Transverse colon (tissue), 4 donors: ENCODE results near the gene RNASE7. TPM values are rescaled to one million over a fixed set of nuclear protein-coding genes. Genes with fewer than 3 reads are reported as not detected.
"Not testable (repeated sequence)": the region's sequence is repeated elsewhere in the genome, so short reads cannot be mapped to it uniquely, and the experiment has no call there.

Experiments used
- DNase-seq: peaks from one replicate; pipeline ENCODE4 v3.0.0-alpha.2; 2019
- H3K27ac ChIP-seq, 4 donors: fragments of 200-600 bp; sonication (generic); 2 replicates each; pipeline ENCODE4 v1.5.1; 2016 to 2018; ENCODE audit warnings: inconsistent platforms in 4 of 4
- H3K27me3 ChIP-seq: fragments of 200-600 bp; sonication (generic); 2 replicates; pipeline ENCODE4 v1.5.1; 2017; ENCODE audit warnings: inconsistent platforms
- H3K36me3 ChIP-seq, 4 donors: fragments of 200-600 bp; sonication (generic); 2 replicates each; pipeline ENCODE4 v1.5.1; 2017 to 2019; ENCODE audit warnings: inconsistent platforms in 4 of 4
- H3K4me1 ChIP-seq, 4 donors: fragments of 200-600 bp; sonication (generic); 2 replicates each; pipeline ENCODE4 v1.5.1; 2017 to 2020; ENCODE audit warnings: inconsistent platforms in 4 of 4
- H3K4me3 ChIP-seq, 4 donors: fragments of 200-600 bp; sonication (generic); 1 replicate in 1 of 4; 2 replicates in 3 of 4; pipeline versions ENCODE4 v1.5.1 to v1.6.1; 2017 to 2019; ENCODE audit warnings: inconsistent platforms in 4 of 4
- H3K9me3 ChIP-seq, 2 donors: fragments of 200-600 bp; sonication (generic); 2 replicates each; pipeline ENCODE4 v1.5.1; 2017 to 2019; ENCODE audit warnings: inconsistent platforms in 2 of 2
- CTCF ChIP-seq, 5 experiments: fragments of 200-600 bp in 3 of 5; fragments of 450-650 bp in 2 of 5; sonication (generic) in 3 of 5; IDR thresholded peaks; 1 replicate in 2 of 5; 2 replicates in 3 of 5; pipeline ENCODE4 v1.5.1; 2016 to 2017; ENCODE audit warnings: antibody characterized with exemption in 5 of 5, inconsistent platforms in 3 of 5, mild to moderate bottlenecking in 2 of 5, moderate library complexity in 1 of 5
- EP300 ChIP-seq: sonication (generic); formaldehyde crosslinking; IDR thresholded peaks from one replicate; pipeline ENCODE4 v1.6.1; 2017; ENCODE audit warnings: antibody characterized with exemption, low read depth
- POLR2A ChIP-seq: fragments of 450-650 bp; IDR thresholded peaks from one replicate; pipeline ENCODE4 v1.6.1; 2016; ENCODE audit warnings: antibody characterized with exemption, mild to moderate bottlenecking, moderate library complexity
- POLR2AphosphoS5 ChIP-seq, 3 donors: sonication (generic); formaldehyde crosslinking; IDR thresholded peaks; one replicate each; pipeline ENCODE4 v1.6.1; 2016; ENCODE audit warnings: antibody characterized with exemption in 3 of 3
- WGBS, 2 donors: methylation state at CpG; one replicate each; pipeline ENCODE4 v1.1.5; 2018; ENCODE audit warnings: low coverage in 1 of 2; 5-methylcytosine and 5-hydroxymethylcytosine counted together
- in situ Hi-C, 4 donors: fragments of 200-750 bp; cut with MboI; loops; one replicate each; pipeline versions ENCODE4 v1.15.0 to v1.15.1; 2017; ENCODE audit warnings: low sequenced_read_pairs in 3 of 4, low pct_ligation_motif_present in 1 of 4, low pct_unique_long_range_greater_than_20kb in 1 of 4
- intact Hi-C: fragments of 100-400 bp; cut with DNase I; formaldehyde crosslinking; loops from one replicate; pipeline ENCODE4 v1.15.1; 2023; ENCODE audit warnings: low total_unique reads
- total RNA-seq, 4 donors: library from RNA; depleted of rRNA; stranded (reverse); fragments of >200 nt; gene quantifications; one replicate each; pipeline ENCODE4 v1.1.0, GENCODE V29; 2016

RNASE7 gene
- total RNA-seq, 4 donors from 2014 or later, result 0.48 TPM; not detected in 3

- Histone ChIP-seq H3K9me3 (no peaks in the 10 kb centered on the region), H3K27me3 (no peaks in the 10 kb centered on the region), H3K4me3 (no peak overlapping the region), H3K36me3 (no peaks in the 10 kb centered on the region), H3K4me1 (peaks cover 28 to 43% (median 31%) of the 10 kb centered on the region in 4 donors), H3K27ac (peak overlapping the region in 1 of 4 donors; percentile 82)
- in situ Hi-C loops (no loop called here), intact Hi-C loops (loop anchor here (2.0 kb wide), 1 partner anchor 26 kb away; no protein-coding TSS in a partner anchor)
- no peak for TF ChIP-seq POLR2A
- TF ChIP-seq EP300, result no peak
- no peak for TF ChIP-seq CTCF (IDR thresholded peaks at IDR 0.05)
- no peak for TF ChIP-seq POLR2AphosphoS5 (IDR thresholded peaks at IDR 0.05)
- DNase-seq, result no peak
- 79 to 82% methylated on average over 6 to 8 of the region's 8 CpGs for WGBS, 2 donors
Measured at GRCh38 chr14:21040370-21040925, 1.7 kb upstream of the RNASE7 start.

DNA sequence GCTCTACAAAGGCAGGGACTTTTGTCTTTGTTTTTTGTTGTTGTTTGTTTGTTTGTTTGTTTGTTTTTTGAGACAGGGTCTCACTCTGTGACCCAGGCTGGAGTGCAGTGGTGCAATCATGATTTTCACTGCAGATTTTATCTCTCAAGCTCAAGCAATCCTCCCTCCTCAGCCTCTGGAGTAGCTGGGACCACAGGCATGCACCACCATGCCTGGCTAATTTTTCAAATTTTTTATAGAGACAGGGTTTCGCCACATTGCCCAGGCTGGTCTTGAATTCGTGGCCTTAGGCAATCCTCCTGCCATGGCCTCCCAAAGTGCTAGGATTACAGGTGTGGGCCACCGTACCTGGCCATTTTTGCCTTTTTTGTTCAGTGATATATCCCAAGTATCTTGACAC, 1.2 kb upstream of the RNASE7 start:
- DNase-seq, H3K9me3 ChIP-seq, H3K27me3 ChIP-seq, H3K36me3 ChIP-seq, in situ Hi-C loops, H3K27ac ChIP-seq, H3K4me3 ChIP-seq: not testable (repeated sequence)
- intact Hi-C loops, result loop anchor here (2.0 kb wide), 1 partner anchor 26 kb away; no protein-coding TSS in a partner anchor
- H3K4me1 ChIP-seq, result peaks cover 28 to 43% (median 31%) of the 10 kb centered on the region in 4 donors
- WGBS, 2 donors, result 74% methylated on average over 3 of the region's 3 CpGs; no CpG with 5 or more reads in 1 of the 2 donors

- no peak for DNase-seq
- in situ Hi-C loops, result no loop called here
- Histone ChIP-seq H3K4me1 (peaks cover 27 to 43% (median 30%) of the 10 kb centered on the region in 4 donors), H3K27ac (peak overlapping the region in 2 of 4 donors; percentile 49 to 71), H3K9me3 (no peaks in the 10 kb centered on the region), H3K4me3 (no peak overlapping the region), H3K27me3 (no peaks in the 10 kb centered on the region), H3K36me3 (no peaks in the 10 kb centered on the region)
- intact Hi-C loops, result no loop called here
- TF ChIP-seq EP300, result no peak
- no peak for TF ChIP-seq CTCF (IDR thresholded peaks at IDR 0.05)
- TF ChIP-seq POLR2AphosphoS5 (IDR thresholded peaks at IDR 0.05), result no peak
- TF ChIP-seq POLR2A, result no peak
- 65% methylated on average over 8 of the region's 8 CpGs; no CpG with 5 or more reads in 1 of the 2 donors for whole genome bisulfite sequencing, 2 donors
Measured at GRCh38 chr14:21042918-21043317, 756 bp downstream of the RNASE7 start.

GRCh38 chr14:21043387-21043973, 1.3 kb downstream of the RNASE7 start:
- no peak for TF ChIP-seq POLR2AphosphoS5 (IDR thresholded peaks at IDR 0.05)
- TF ChIP-seq CTCF (IDR thresholded peaks at IDR 0.05), result no peak
- TF ChIP-seq POLR2A, result no peak
- TF ChIP-seq EP300, result no peak
- peak overlapping the region; percentile 37 to 71 (median 56) for H3K27ac ChIP-seq
- no peaks in the 10 kb centered on the region for H3K9me3 ChIP-seq
- intact Hi-C loops, result no loop called here
- 32 to 54% methylated on average over 2 of the region's 2 CpGs for WGBS, 2 donors
- H3K4me3 ChIP-seq, result no peak overlapping the region
- no peak for DNase-seq
- peaks cover 22 to 38% (median 27%) of the 10 kb centered on the region in 4 donors for H3K4me1 ChIP-seq
- no peaks in the 10 kb centered on the region for H3K27me3 ChIP-seq
- in situ Hi-C loops, result no loop called here
- H3K36me3 ChIP-seq, result no peaks in the 10 kb centered on the region
